GM12878 (cell line): ENCODE data around the gene TTLL1. TPM values are rescaled to one million over a fixed set of nuclear protein-coding genes. Genes with fewer than 3 reads are reported as not detected.
A peak's percentile ranks its signal among the peaks of the same experiment; 100 is the strongest.

Experiments used
- ATAC-seq: fragments of 200-7000 bp; cut with Tn5 transposase; 3 replicates; pipeline ENCODE4 v1.9.1; 2020; ENCODE audit warnings: mild to moderate bottlenecking, moderate library complexity
- BruUV-seq: library from RNA; stranded (reverse); fragments of 400-500 nt; replicated peaks from 2 replicates; lab custom pipeline; 2021; lab: Mats Ljungman, UMichigan
- CTCF ChIA-PET: fragments of 300-600 bp; sonication (Branson Sonifier 250); formaldehyde crosslinking; extraction: SDS; loops from one replicate; lab custom pipeline; 2021; ENCODE audit warnings: inconsistent platforms; lab: Yijun Ruan, JAX
- POLR2A ChIA-PET: fragments of 350-600 bp; formaldehyde crosslinking; extraction: SDS; loops from one replicate; lab custom pipeline; 2021; ENCODE audit warnings: inconsistent platforms; lab: Charles Lee
- RAD21 ChIA-PET: fragments of 300-600 bp; sonication (Branson Sonifier 250); formaldehyde crosslinking; loops from one replicate; lab custom pipeline; 2023; ENCODE audit warnings: antibody characterized with exemption; ENCODE audit not compliant: unreplicated experiment; lab: Charles Lee
- SMC1A ChIA-PET: fragments of 300-600 bp; sonication (Branson Sonifier 250); formaldehyde crosslinking; loops from one replicate; lab custom pipeline; 2023; ENCODE audit not compliant: unreplicated experiment, uncharacterized antibody; lab: Charles Lee
- DNase-seq: peaks from one replicate; pipeline ENCODE4 v3.0.0-alpha.2; 2011; ENCODE audit warnings: low read depth, low spot score
- FAIRE-seq: peaks from 3 replicates; lab custom pipeline; 2011; peaks lifted over from hg19 to GRCh38; lab: Jason Lieb, UNC
- H2AFZ ChIP-seq: 2 replicates; pipeline ENCODE4 v1.6.0; 2011; ENCODE audit warnings: low read depth, low read length, control low read depth; ENCODE audit not compliant: control insufficient read depth
- H3K27ac ChIP-seq: 2 replicates; pipeline ENCODE4 v1.5.1; 2011; ENCODE audit warnings: control low read depth; ENCODE audit not compliant: control insufficient read depth, insufficient read depth
- H3K27me3 ChIP-seq, 2 experiments: replicated peaks in 1 of 2; 2 replicates each; pipeline versions ENCODE4 v1.6.0 to v1.6.1; 2011; ENCODE audit warnings: low read length in 1 of 2; ENCODE audit not compliant: control insufficient read depth in 2 of 2, insufficient read depth in 2 of 2
- H3K36me3 ChIP-seq, 2 experiments: 2 replicates each; pipeline ENCODE4 v1.5.1; 2011; ENCODE audit warnings: low read length in 1 of 2; ENCODE audit not compliant: control insufficient read depth in 2 of 2, insufficient read depth in 2 of 2
- H3K4me1 ChIP-seq: 2 replicates; pipeline ENCODE4 v1.6.1; 2011; ENCODE audit warnings: mild to moderate bottlenecking, low read length, moderate library complexity, mixed read lengths; ENCODE audit not compliant: control insufficient read depth, insufficient read depth
- H3K4me2 ChIP-seq: 2 replicates; pipeline ENCODE4 v1.6.0; 2011; ENCODE audit warnings: control low read depth; ENCODE audit not compliant: control insufficient read depth, insufficient read depth
- H3K4me3 ChIP-seq: fragments of 200-600 bp; sonication (generic); 2 replicates; pipeline ENCODE4 v1.5.1; 2016
- H3K79me2 ChIP-seq: 2 replicates; pipeline ENCODE4 v1.6.0; 2011; ENCODE audit warnings: low read length; ENCODE audit not compliant: control insufficient read depth, insufficient read depth
- H3K9ac ChIP-seq: 2 replicates; pipeline ENCODE4 v1.8.0; 2011; ENCODE audit warnings: low read length, control low read depth, mixed read lengths; ENCODE audit not compliant: control insufficient read depth, insufficient read depth
- H3K9me3 ChIP-seq: replicated peaks from 3 replicates; pipeline ENCODE4 v1.5.1; 2011; ENCODE audit warnings: mild to moderate bottlenecking, low read length; ENCODE audit not compliant: control insufficient read depth, insufficient read depth
- H4K20me1 ChIP-seq: 2 replicates; pipeline ENCODE4 v1.6.0; 2011; ENCODE audit not compliant: control insufficient read depth, insufficient read depth
- CBX5 ChIP-seq: sonication (generic); IDR thresholded peaks from 2 replicates; pipeline ENCODE4 v1.6.1; 2016; ENCODE audit warnings: low read depth, moderate library complexity, mild to moderate bottlenecking, inconsistent platforms
- CHD2 ChIP-seq: IDR thresholded peaks from 2 replicates; pipeline ENCODE4 v1.6.1; 2011; ENCODE audit warnings: low read depth, low read length, improper control_type of control experiment, borderline replicate concordance
- ETV6 ChIP-seq, 2 experiments: fragments of 450-650 bp in 1 of 2; IDR thresholded peaks in 1 of 2; conservative IDR thresholded peaks in 1 of 2; 2 replicates each; pipeline ENCODE4 v1.6.1; 2014; ENCODE audit warnings: antibody characterized with exemption in 1 of 2, borderline replicate concordance in 1 of 2, low read depth in 1 of 2, mild to moderate bottlenecking in 1 of 2, moderate library complexity in 1 of 2
- ZNF207 ChIP-seq: fragments of 450-650 bp; IDR thresholded peaks from 2 replicates; pipeline ENCODE4 v1.6.1; 2014; ENCODE audit warnings: antibody characterized with exemption, mild to moderate bottlenecking, borderline replicate concordance
- WGBS: methylation state at CpG from one replicate; pipeline ENCODE4 v1.1.6; 2016; ENCODE audit warnings: low lambda C conversion rate; ENCODE audit not compliant: insufficient replicate concordance, insufficient coverage; ENCODE audit errors: missing lambda C conversion rate; 5-methylcytosine and 5-hydroxymethylcytosine counted together
- in situ Hi-C: fragments of 300-500 bp; cut with MboI; formaldehyde crosslinking; loops from 9 replicates; pipeline ENCODE4 v1.14.3; 2018; ENCODE audit warnings: mixed read lengths
- intact Hi-C: fragments of 100-400 bp; cut with micrococcal nuclease; formaldehyde crosslinking; loops from one replicate; pipeline ENCODE4 v1.14.2; 2022; ENCODE audit not compliant: unreplicated experiment
- polyA plus RNA-seq, 11 experiments: library from polyadenylated mRNA; depleted of rRNA in 4 of 11; unstranded in 6 of 11; stranded (reverse) in 5 of 11; fragments of >200 nt; fragmentation: Nextera tagmentation in 4 of 11; fragmentation: Illumina TruSeq in 1 of 11; extraction: Ambion mirVana in 4 of 11; extraction: Trizol in 1 of 11; gene quantifications; 1 replicate in 1 of 11; 2 replicates in 10 of 11; pipeline versions ENCODE4 v1.2.1 to v1.2.3, GENCODE V29; 2011 to 2016; ENCODE audit warnings: inconsistent platforms in 2 of 11, missing spikeins in 2 of 11, low read depth in 1 of 11
- total RNA-seq, 4 experiments: library from RNA; depleted of rRNA in 3 of 4; stranded (reverse); fragments of >200 nt in 3 of 4; fragmentation: Illumina TruSeq in 1 of 4; extraction: Trizol in 1 of 4; gene quantifications; 2 replicates each; pipeline versions ENCODE4 v1.2.1 to v1.2.3, GENCODE V29; 2013 to 2021
- TF ChIP-seq, protein P1 (sequence below): IDR thresholded peaks from 2 replicates; pipeline ENCODE4 v1.6.1; 2012; ENCODE audit warnings: mild to moderate bottlenecking, low read depth, low read length
- TF ChIP-seq, protein P2 (sequence below): IDR thresholded peaks from 2 replicates; pipeline ENCODE4 v1.6.1; 2011; ENCODE audit warnings: borderline replicate concordance, low read depth, mild to moderate bottlenecking, moderate library complexity, mixed read lengths, low read length; ENCODE audit not compliant: insufficient read depth; ENCODE audit errors: extremely low read length

TTLL1 gene
- total and polyA plus RNA-seq, 10 of the 15 experiments (the other 5 are each of a cell fraction or from before 2014, with no cell fraction given): 0.39 to 4.8 (median 3.2) TPM

DNA sequence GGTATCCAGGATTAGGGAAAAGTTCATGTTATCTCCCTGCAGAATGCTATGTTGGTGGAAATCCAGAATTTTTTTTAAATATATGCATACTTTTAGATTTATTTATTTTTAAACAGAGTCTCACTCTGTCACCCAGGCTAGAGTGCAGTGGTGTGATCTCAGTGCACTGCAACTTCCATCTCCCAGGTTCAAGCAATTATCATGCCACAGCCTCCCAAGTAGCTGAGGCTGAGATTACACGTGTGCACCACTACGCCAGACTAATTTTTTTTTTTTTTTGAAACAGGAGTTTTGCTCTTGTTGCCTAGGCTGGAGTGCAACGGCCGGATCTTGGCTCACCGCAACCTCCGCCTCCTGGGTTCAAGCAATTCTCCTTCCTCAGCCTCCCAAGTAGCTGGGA, 76.8 kb downstream of the TTLL1 start:
- H3K27ac ChIP-seq: no peak overlapping the region
- CTCF ChIA-PET: interaction anchor here (1.1 to 4.6 kb wide), 8 partner anchors 8 to 632 kb away, joined by 3 to 20 read pairs (median 6); no protein-coding TSS in a partner anchor
- H4K20me1 ChIP-seq: peaks cover 5% of the 10 kb centered on the region; the same call in 1 of the 2 replicates
- RAD21 ChIA-PET: interaction anchor here (3.3 to 4.1 kb wide), 4 partner anchors 8 to 145 kb away, joined by 11 to 17 read pairs (median 16); no protein-coding TSS in a partner anchor
- peak overlapping the region; percentile 97; the same call in 1 of the 2 replicates for H3K4me3 ChIP-seq
- peaks cover 70% of the 10 kb centered on the region for H3K79me2 ChIP-seq
- peaks cover 8% of the 10 kb centered on the region for H3K4me1 ChIP-seq
- intact Hi-C loops (loop anchor here (5.0 kb wide), 1 partner anchor 80 kb away; no protein-coding TSS in a partner anchor), in situ Hi-C loops (no loop called here)
- H2AFZ ChIP-seq: no peak overlapping the region
- BruUV-seq: no TSS peak
- SMC1A ChIA-PET: interaction anchor here (0.9 to 5.8 kb wide), 7 partner anchors 10 to 264 kb away, joined by 3 to 62 read pairs (median 6); no protein-coding TSS in a partner anchor
- 0 out of 2 replicates have a peak overlapping the region, but pooled peaks have one; percentile 13 for H3K4me2 ChIP-seq
- 100% methylated on average over 6 of the region's 6 CpGs for whole genome bisulfite sequencing
- FAIRE-seq (no peak), ATAC-seq (no peak), DNase-seq (no peak)
- POLR2A ChIA-PET: interaction anchor here (1.1 to 4.4 kb wide), 5 partner anchors 10 to 117 kb away, joined by 3 to 63 read pairs (median 4); no protein-coding TSS in a partner anchor
- no peaks in the 10 kb centered on the region for H3K36me3 ChIP-seq
- H3K27me3 ChIP-seq: no peaks in the 10 kb centered on the region
- no peak overlapping the region for H3K9ac ChIP-seq
- no peak for TF ChIP-seq CBX5
- TF ChIP-seq, protein P1, sequence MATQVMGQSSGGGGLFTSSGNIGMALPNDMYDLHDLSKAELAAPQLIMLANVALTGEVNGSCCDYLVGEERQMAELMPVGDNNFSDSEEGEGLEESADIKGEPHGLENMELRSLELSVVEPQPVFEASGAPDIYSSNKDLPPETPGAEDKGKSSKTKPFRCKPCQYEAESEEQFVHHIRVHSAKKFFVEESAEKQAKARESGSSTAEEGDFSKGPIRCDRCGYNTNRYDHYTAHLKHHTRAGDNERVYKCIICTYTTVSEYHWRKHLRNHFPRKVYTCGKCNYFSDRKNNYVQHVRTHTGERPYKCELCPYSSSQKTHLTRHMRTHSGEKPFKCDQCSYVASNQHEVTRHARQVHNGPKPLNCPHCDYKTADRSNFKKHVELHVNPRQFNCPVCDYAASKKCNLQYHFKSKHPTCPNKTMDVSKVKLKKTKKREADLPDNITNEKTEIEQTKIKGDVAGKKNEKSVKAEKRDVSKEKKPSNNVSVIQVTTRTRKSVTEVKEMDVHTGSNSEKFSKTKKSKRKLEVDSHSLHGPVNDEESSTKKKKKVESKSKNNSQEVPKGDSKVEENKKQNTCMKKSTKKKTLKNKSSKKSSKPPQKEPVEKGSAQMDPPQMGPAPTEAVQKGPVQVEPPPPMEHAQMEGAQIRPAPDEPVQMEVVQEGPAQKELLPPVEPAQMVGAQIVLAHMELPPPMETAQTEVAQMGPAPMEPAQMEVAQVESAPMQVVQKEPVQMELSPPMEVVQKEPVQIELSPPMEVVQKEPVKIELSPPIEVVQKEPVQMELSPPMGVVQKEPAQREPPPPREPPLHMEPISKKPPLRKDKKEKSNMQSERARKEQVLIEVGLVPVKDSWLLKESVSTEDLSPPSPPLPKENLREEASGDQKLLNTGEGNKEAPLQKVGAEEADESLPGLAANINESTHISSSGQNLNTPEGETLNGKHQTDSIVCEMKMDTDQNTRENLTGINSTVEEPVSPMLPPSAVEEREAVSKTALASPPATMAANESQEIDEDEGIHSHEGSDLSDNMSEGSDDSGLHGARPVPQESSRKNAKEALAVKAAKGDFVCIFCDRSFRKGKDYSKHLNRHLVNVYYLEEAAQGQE: no peak
- no peak for TF ChIP-seq ZNF207
- TF ChIP-seq CHD2: no peak
- TF ChIP-seq, protein P2, sequence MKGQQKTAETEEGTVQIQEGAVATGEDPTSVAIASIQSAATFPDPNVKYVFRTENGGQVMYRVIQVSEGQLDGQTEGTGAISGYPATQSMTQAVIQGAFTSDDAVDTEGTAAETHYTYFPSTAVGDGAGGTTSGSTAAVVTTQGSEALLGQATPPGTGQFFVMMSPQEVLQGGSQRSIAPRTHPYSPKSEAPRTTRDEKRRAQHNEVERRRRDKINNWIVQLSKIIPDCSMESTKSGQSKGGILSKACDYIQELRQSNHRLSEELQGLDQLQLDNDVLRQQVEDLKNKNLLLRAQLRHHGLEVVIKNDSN: no peak
- no peak for TF ChIP-seq ETV6 (conservative IDR thresholded peaks at IDR 0.05 in 1 of 2, IDR thresholded peaks at IDR 0.05 in 1 of 2; ENCODE audit: borderline replicate concordance in 1 of 2, low read depth in 1 of 2)
- H3K9me3 ChIP-seq: no peaks in the 10 kb centered on the region
